ENCODE data around the gene PTPRK. TPM values are rescaled to one million over a fixed set of nuclear protein-coding genes. Genes with fewer than 3 reads are reported as not detected.

PTPRK gene
- total RNA-seq, 4 donors from 2014 or later = 40.1 to 82.0 (median 57.6) TPM

- Histone ChIP-seq H3K27me3 (no peaks in the 10 kb centered on the region), H3K4me1 (no peaks in the 10 kb centered on the region), H3K4me3 (no peak overlapping the region), H3K36me3 (no peaks in the 10 kb centered on the region), H3K27ac (no peak overlapping the region), H3K9me3 (no peaks in the 10 kb centered on the region)
- TF ChIP-seq CTCF (IDR thresholded peaks at IDR 0.05) (no peak), POLR2A (IDR thresholded peaks at IDR 0.05) (no peak), EP300 (IDR thresholded peaks at IDR 0.05) (no peak), POLR2AphosphoS5 (IDR thresholded peaks at IDR 0.05) (no peak)
- no peak for DNase-seq (ENCODE audit: low spot score in 2 of 2)
Observed at GRCh38 chr6:128167552-128167951, 352.8 kb downstream of the PTPRK start.

GRCh38 chr6:128164254-128164653, 356.1 kb downstream of the PTPRK start:
- no peaks in the 10 kb centered on the region for H3K9me3 ChIP-seq
- no peaks in the 10 kb centered on the region for H3K27me3 ChIP-seq
- TF ChIP-seq POLR2A (IDR thresholded peaks at IDR 0.05) = no peak
- no peak for TF ChIP-seq POLR2AphosphoS5 (IDR thresholded peaks at IDR 0.05)
- no peak for TF ChIP-seq CTCF (IDR thresholded peaks at IDR 0.05)
- no peak for TF ChIP-seq EP300 (IDR thresholded peaks at IDR 0.05)
- no peak overlapping the region for H3K27ac ChIP-seq
- H3K36me3 ChIP-seq = no peaks in the 10 kb centered on the region
- no peaks in the 10 kb centered on the region for H3K4me1 ChIP-seq
- no peak for DNase-seq (ENCODE audit: low spot score in 2 of 2)
- H3K4me3 ChIP-seq = no peak overlapping the region
- WGBS = 96% methylated on average over 1 of the region's 1 CpG

- WGBS = 76% methylated on average over 2 of the region's 2 CpGs
- Histone ChIP-seq H3K27me3 (no peaks in the 10 kb centered on the region), H3K27ac (no peak overlapping the region), H3K9me3 (no peaks in the 10 kb centered on the region), H3K4me1 (no peaks in the 10 kb centered on the region), H3K36me3 (no peaks in the 10 kb centered on the region), H3K4me3 (no peak overlapping the region)
- TF ChIP-seq POLR2A (IDR thresholded peaks at IDR 0.05) (no peak), POLR2AphosphoS5 (IDR thresholded peaks at IDR 0.05) (no peak), CTCF (IDR thresholded peaks at IDR 0.05) (no peak), EP300 (IDR thresholded peaks at IDR 0.05) (no peak)
- no peak for DNase-seq (ENCODE audit: low spot score in 2 of 2)
Observed at GRCh38 chr6:128162423-128162822, 358.0 kb downstream of the PTPRK start.

- H3K4me1 ChIP-seq = no peaks in the 10 kb centered on the region
- H3K4me3 ChIP-seq = no peak overlapping the region
- no peak for DNase-seq (ENCODE audit: low spot score in 2 of 2)
- 52% methylated on average over 1 of the region's 1 CpG for WGBS
- no peaks in the 10 kb centered on the region for H3K36me3 ChIP-seq
- H3K27me3 ChIP-seq = no peaks in the 10 kb centered on the region
- no peak for TF ChIP-seq POLR2A (IDR thresholded peaks at IDR 0.05)
- TF ChIP-seq CTCF (IDR thresholded peaks at IDR 0.05) = no peak
- TF ChIP-seq POLR2AphosphoS5 (IDR thresholded peaks at IDR 0.05) = no peak
- no peak for TF ChIP-seq EP300 (IDR thresholded peaks at IDR 0.05)
- H3K9me3 ChIP-seq = no peaks in the 10 kb centered on the region
- H3K27ac ChIP-seq = no peak overlapping the region
Observed at GRCh38 chr6:128161839-128162238, 358.6 kb downstream of the PTPRK start.

- H3K4me1 ChIP-seq = no peaks in the 10 kb centered on the region
- no peaks in the 10 kb centered on the region for H3K36me3 ChIP-seq
- no peak overlapping the region for H3K27ac ChIP-seq
- H3K4me3 ChIP-seq = no peak overlapping the region
- WGBS = 60% methylated on average over 1 of the region's 1 CpG
- H3K27me3 ChIP-seq = no peaks in the 10 kb centered on the region
- no peaks in the 10 kb centered on the region for H3K9me3 ChIP-seq
- TF ChIP-seq POLR2A (IDR thresholded peaks at IDR 0.05) = no peak
- no peak for DNase-seq (ENCODE audit: low spot score in 2 of 2)
Observed at GRCh38 chr6:128161263-128161662, 359.1 kb downstream of the PTPRK start.

GRCh38 chr6:128158496-128158895, 361.9 kb downstream of the PTPRK start:
- Histone ChIP-seq H3K9me3 (no peaks in the 10 kb centered on the region), H3K27me3 (no peaks in the 10 kb centered on the region), H3K4me1 (no peaks in the 10 kb centered on the region), H3K36me3 (no peaks in the 10 kb centered on the region), H3K4me3 (no peak overlapping the region), H3K27ac (no peak overlapping the region)
- DNase-seq (ENCODE audit: low spot score in 2 of 2) = no peak
- 74% methylated on average over 4 of the region's 4 CpGs for WGBS
- TF ChIP-seq POLR2A (IDR thresholded peaks at IDR 0.05) = no peak
- TF ChIP-seq CTCF (IDR thresholded peaks at IDR 0.05) = no peak
- no peak for TF ChIP-seq POLR2AphosphoS5 (IDR thresholded peaks at IDR 0.05)
- no peak for TF ChIP-seq EP300 (IDR thresholded peaks at IDR 0.05)

All from suprapubic skin (tissue), 4 donors.